Activated T-helper 17 cell treated with anti-CD3 and anti-CD28 coated beads, Interleukin-2, amount 50 U/mL, for 72 hours (primary cell): ENCODE data around the gene HDC. TPM values are rescaled to one million over a fixed set of nuclear protein-coding genes. Genes with fewer than 3 reads are reported as not detected.

Experiments
- ATAC-seq: fragments of 150-1000 bp; cut with Tn5 transposase; replicated peaks from 2 replicates; pipeline ENCODE4 v1.10.0; 2021; ENCODE audit warnings: mild to moderate bottlenecking, moderate library complexity
- H3K27ac Mint-ChIP-seq: one replicate; pipeline ENCODE4 v1.8.0; 2022; ENCODE audit warnings: mixed read lengths
- H3K27me3 Mint-ChIP-seq: one replicate; pipeline ENCODE4 v1.8.0; 2022; ENCODE audit warnings: mixed read lengths
- H3K36me3 Mint-ChIP-seq: one replicate; pipeline ENCODE4 v1.8.0; 2022; ENCODE audit warnings: low read depth, mild to moderate bottlenecking, mixed read lengths
- H3K4me1 Mint-ChIP-seq: one replicate; pipeline ENCODE4 v1.8.0; 2022; ENCODE audit warnings: mixed read lengths
- H3K4me3 Mint-ChIP-seq: one replicate; pipeline ENCODE4 v1.8.0; 2022; ENCODE audit warnings: mild to moderate bottlenecking, mixed read lengths
- H3K9me3 Mint-ChIP-seq: one replicate; pipeline ENCODE4 v1.8.0; 2022; ENCODE audit warnings: mixed read lengths
- total RNA-seq, 2 donors: library from RNA; stranded (reverse); gene quantifications; one replicate each; pipeline ENCODE4 v1.2.3, GENCODE V29; 2022

HDC gene
- total RNA-seq, 2 donors from 2014 or later: 1.2 TPM; not detected in 1

GRCh38 chr15:50247819-50248655, 17.5 kb downstream of the HDC start:
- peaks cover 15% of the 10 kb centered on the region for H3K4me1 Mint-ChIP-seq
- peaks cover 4% of the 10 kb centered on the region for H3K9me3 Mint-ChIP-seq
- H3K4me3 Mint-ChIP-seq: peak overlapping the region; percentile 78
- H3K27ac Mint-ChIP-seq: peak overlapping the region; percentile 72
- ATAC-seq: peak; percentile 95
- no peaks in the 10 kb centered on the region for H3K27me3 Mint-ChIP-seq
- H3K36me3 Mint-ChIP-seq: no peaks in the 10 kb centered on the region

GRCh38 chr15:50246631-50247030, 18.9 kb downstream of the HDC start:
- H3K27ac Mint-ChIP-seq: no peak overlapping the region
- no peak for ATAC-seq

DNA sequence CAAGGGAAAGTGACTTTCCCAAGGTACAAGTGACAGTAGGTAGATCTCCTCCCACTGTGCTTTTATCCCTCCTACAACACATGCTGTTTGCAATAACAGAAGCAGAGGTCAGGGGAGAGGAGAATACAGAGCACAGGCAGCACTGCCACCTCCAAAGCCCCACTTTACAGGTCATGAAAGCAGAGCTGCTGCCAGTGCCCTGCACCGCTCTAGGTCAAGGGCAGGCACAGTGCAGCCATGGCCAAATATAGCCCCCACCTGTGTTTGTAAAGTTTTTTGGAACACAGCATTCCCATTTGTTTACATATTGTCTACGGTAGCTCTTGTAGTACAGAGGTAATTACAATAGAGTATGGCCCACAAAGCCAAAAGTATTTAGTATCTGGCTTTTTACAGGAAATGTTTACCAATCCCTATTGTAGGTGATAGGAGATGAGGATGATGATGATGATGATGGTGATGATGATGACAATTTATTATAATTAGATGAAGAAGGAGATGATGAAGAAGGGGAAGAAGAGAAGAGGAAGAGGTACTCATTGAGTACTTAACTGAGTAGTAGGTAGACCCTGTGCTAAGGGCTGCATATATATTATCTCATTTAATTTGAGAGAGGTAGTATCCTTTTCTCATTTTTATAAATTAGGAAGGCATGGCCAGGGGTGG, 20.4 kb downstream of the HDC start:
- ATAC-seq: no peak
- peaks cover 4% of the 10 kb centered on the region for H3K9me3 Mint-ChIP-seq
- no peaks in the 10 kb centered on the region for H3K27me3 Mint-ChIP-seq
- no peak overlapping the region for H3K4me3 Mint-ChIP-seq
- peak overlapping the region; percentile 9 for H3K27ac Mint-ChIP-seq
- no peaks in the 10 kb centered on the region for H3K36me3 Mint-ChIP-seq
- H3K4me1 Mint-ChIP-seq: peaks cover 20% of the 10 kb centered on the region

More at GRCh38 chr15:50246631-50247030, 18.9 kb downstream of the HDC start:
- Mint-ChIP-seq H3K4me1 (peaks cover 15% of the 10 kb centered on the region), H3K4me3 (no peak overlapping the region), H3K27me3 (no peaks in the 10 kb centered on the region), H3K36me3 (no peaks in the 10 kb centered on the region), H3K9me3 (peaks cover 4% of the 10 kb centered on the region)

DNA sequence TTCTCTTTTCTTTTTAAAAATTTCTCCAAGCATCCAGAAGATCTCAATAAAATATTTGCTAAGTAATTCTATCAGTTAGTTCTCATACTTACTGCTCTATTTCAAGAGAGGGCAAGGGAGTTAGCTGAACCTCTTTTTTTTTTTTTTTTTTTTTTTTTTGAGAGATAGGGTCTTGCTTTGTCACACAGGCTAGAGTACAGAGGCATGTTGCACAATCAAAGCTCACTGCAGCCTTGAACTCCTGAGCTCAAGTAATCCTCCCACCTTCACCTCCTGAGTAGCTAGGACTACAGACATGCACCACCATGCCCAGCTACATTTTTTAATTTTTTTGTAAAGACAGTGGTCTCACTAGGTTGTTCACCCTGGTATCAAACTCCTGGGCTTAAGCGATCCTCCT, 21.4 kb downstream of the HDC start:
- Mint-ChIP-seq H3K9me3 (peaks cover 4% of the 10 kb centered on the region), H3K27me3 (no peaks in the 10 kb centered on the region), H3K27ac (no peak overlapping the region), H3K36me3 (no peaks in the 10 kb centered on the region), H3K4me3 (no peak overlapping the region), H3K4me1 (peaks cover 18% of the 10 kb centered on the region)
- no peak for ATAC-seq

GRCh38 chr15:50241684-50242450, 23.7 kb downstream of the HDC start:
- Mint-ChIP-seq H3K27ac (no peak overlapping the region), H3K4me3 (no peak overlapping the region), H3K4me1 (peaks cover 5% of the 10 kb centered on the region), H3K36me3 (no peaks in the 10 kb centered on the region), H3K27me3 (no peaks in the 10 kb centered on the region), H3K9me3 (peaks cover 4% of the 10 kb centered on the region)
- peak; percentile 84 for ATAC-seq

DNA sequence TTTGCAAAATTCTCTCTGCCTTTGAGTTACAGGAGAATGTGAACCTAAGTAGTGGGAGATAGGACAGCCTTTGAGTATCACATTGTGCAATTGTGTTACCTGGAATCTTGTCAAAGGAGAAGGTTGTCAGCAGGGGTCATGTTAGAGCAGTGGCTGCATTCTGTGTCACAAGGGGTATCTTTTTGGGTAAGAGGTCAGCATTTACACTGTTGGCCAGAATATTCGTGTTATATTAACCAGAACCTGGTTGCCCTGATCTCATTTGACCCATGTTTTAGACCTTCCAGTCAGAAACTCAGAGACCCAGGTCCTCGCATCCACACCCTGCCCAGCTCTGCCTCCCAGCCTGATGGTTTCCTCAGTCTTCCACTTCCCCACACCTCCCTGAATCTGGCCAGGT, 27.3 kb downstream of the HDC start:
- Mint-ChIP-seq H3K36me3 (peaks cover 7% of the 10 kb centered on the region), H3K27ac (no peak overlapping the region), H3K4me3 (no peak overlapping the region), H3K4me1 (peaks cover 5% of the 10 kb centered on the region), H3K9me3 (no peaks in the 10 kb centered on the region), H3K27me3 (no peaks in the 10 kb centered on the region)
- no peak for ATAC-seq

GRCh38 chr15:50236433-50236832, 29.1 kb downstream of the HDC start:
- H3K36me3 Mint-ChIP-seq: peaks cover 7% of the 10 kb centered on the region
- no peak overlapping the region for H3K4me3 Mint-ChIP-seq
- ATAC-seq: no peak
- peaks cover 5% of the 10 kb centered on the region for H3K4me1 Mint-ChIP-seq
- H3K27ac Mint-ChIP-seq: no peak overlapping the region
- no peaks in the 10 kb centered on the region for H3K9me3 Mint-ChIP-seq
- H3K27me3 Mint-ChIP-seq: no peaks in the 10 kb centered on the region

- Mint-ChIP-seq H3K27ac (no peak overlapping the region), H3K36me3 (peaks cover 7% of the 10 kb centered on the region), H3K4me1 (no peaks in the 10 kb centered on the region), H3K9me3 (no peaks in the 10 kb centered on the region), H3K4me3 (no peak overlapping the region), H3K27me3 (no peaks in the 10 kb centered on the region)
- no peak for ATAC-seq
Measured at GRCh38 chr15:50235794-50236193, 29.7 kb downstream of the HDC start.

GRCh38 chr15:50234764-50235163, 30.8 kb downstream of the HDC start:
- no peak overlapping the region for H3K4me3 Mint-ChIP-seq
- no peak for ATAC-seq
- no peak overlapping the region for H3K27ac Mint-ChIP-seq
- peaks cover 7% of the 10 kb centered on the region for H3K36me3 Mint-ChIP-seq
- no peaks in the 10 kb centered on the region for H3K4me1 Mint-ChIP-seq
- no peaks in the 10 kb centered on the region for H3K27me3 Mint-ChIP-seq
- no peaks in the 10 kb centered on the region for H3K9me3 Mint-ChIP-seq

DNA sequence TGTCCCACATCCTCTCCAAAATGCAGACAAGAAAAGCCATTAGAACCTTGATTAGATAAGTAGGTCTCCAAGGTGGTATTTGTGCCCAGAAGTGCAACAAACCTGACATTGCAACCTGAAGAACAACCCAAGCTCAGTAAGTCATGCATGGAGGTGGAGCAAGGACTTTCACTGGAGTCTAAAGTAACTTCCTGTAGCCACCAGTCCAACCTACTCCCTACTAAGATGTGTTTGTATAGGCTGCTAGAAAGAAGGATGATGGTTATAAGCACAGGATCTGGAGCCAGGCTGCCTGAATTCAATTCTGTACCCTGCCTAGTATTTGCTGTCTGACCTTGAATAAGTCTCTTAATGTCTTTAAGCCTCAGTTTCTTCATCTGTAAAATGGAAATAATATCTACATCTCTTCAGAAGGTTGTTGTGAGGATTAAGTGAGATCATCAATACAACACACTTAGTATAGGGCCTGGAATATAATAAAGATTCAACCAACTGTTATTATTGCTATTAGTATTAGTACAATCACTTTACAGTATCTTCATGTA, 32.3 kb downstream of the HDC start:
- Mint-ChIP-seq H3K9me3 (no peaks in the 10 kb centered on the region), H3K36me3 (peaks cover 19% of the 10 kb centered on the region), H3K27ac (no peak overlapping the region)

DNA sequence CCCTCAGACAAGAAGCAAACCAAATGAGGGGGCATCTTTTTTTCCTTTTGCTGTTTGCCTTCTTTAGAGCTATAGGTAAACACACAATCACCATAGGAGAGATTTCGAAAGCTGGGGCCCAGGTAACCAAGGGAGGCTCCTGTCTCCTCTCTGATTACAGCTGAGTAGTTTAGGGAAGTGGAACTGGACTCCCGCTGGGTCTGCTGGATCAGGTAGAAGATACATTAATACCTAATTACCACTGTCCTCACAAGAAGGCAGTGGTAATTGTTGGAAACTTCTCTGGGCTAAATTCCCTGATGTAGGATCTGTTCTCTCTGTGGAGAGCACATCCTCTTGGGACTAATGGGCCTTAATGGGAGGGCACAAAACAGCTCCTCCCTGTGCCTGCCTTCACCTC, 32.7 kb downstream of the HDC start:
- peaks cover 19% of the 10 kb centered on the region for H3K36me3 Mint-ChIP-seq

More for the DNA sequence above, 32.3 kb downstream of the HDC start:
- Mint-ChIP-seq H3K4me3 (no peak overlapping the region), H3K27me3 (no peaks in the 10 kb centered on the region), H3K4me1 (no peaks in the 10 kb centered on the region)
- no peak for ATAC-seq

GRCh38 chr15:50231761-50232160, 33.8 kb downstream of the HDC start:
- Mint-ChIP-seq H3K4me3 (no peak overlapping the region), H3K36me3 (peaks cover 19% of the 10 kb centered on the region), H3K4me1 (no peaks in the 10 kb centered on the region), H3K27ac (no peak overlapping the region), H3K9me3 (no peaks in the 10 kb centered on the region), H3K27me3 (no peaks in the 10 kb centered on the region)
- no peak for ATAC-seq

More for the DNA sequence above, 32.7 kb downstream of the HDC start:
- no peak overlapping the region for H3K27ac Mint-ChIP-seq
- no peaks in the 10 kb centered on the region for H3K27me3 Mint-ChIP-seq
- no peak for ATAC-seq
- H3K4me1 Mint-ChIP-seq: no peaks in the 10 kb centered on the region
- H3K4me3 Mint-ChIP-seq: no peak overlapping the region
- no peaks in the 10 kb centered on the region for H3K9me3 Mint-ChIP-seq

DNA sequence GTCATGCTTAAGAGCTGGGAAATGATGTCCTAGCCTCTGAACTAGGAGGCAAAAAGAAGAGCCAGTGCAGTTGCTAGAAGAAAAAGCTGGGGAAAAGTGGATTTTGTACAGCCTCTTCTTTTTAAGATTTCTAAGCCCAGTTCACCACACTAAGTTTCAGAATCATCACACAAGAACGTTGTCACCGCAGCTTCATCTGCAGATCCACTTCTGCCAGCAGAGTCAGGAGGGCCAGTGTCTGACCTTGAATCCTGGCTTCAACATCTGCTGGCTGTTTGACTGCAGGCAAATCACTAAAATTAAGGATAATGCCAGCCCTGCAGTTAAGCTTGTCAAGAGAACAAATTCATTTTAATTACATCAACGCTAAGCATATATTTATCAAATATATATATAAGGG, 36.2 kb downstream of the HDC start:
- no peak for ATAC-seq
- Mint-ChIP-seq H3K4me1 (no peaks in the 10 kb centered on the region), H3K4me3 (no peak overlapping the region), H3K36me3 (peaks cover 19% of the 10 kb centered on the region), H3K27ac (no peak overlapping the region), H3K9me3 (no peaks in the 10 kb centered on the region), H3K27me3 (no peaks in the 10 kb centered on the region)

DNA sequence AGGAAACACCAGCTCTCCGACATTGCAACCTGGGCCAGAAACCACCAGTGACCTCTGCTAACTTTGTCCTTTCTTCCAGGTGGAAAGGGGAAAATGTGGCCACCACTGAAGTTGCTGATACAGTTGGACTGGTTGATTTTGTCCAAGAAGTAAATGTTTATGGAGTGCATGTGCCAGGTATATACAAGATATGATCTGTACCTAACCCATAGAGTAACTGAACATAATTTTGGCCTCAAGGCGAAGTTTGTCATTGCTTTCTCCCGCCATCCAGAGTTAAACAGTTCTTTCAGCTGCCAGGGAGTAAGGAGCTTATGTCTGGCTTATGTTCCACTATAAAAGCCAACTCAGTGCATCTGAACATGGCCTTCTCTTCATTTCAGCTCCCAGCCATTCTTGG, 36.7 kb downstream of the HDC start:
- ATAC-seq: no peak
- Mint-ChIP-seq H3K4me3 (no peak overlapping the region), H3K27me3 (no peaks in the 10 kb centered on the region), H3K27ac (no peak overlapping the region), H3K36me3 (peaks cover 17% of the 10 kb centered on the region), H3K4me1 (no peaks in the 10 kb centered on the region), H3K9me3 (no peaks in the 10 kb centered on the region)
